H1 (cell line): ENCODE results near the gene VSIR. TPM values are rescaled to one million over a fixed set of nuclear protein-coding genes. Genes with fewer than 3 reads are reported as not detected.

Source experiments
- CTCF ChIA-PET: fragments of 300-600 bp; sonication (Branson Sonifier 250); formaldehyde crosslinking; loops from one replicate; lab custom pipeline; 2021; ENCODE audit not compliant: partially characterized antibody; lab: Charles Lee
- POLR2A ChIA-PET: fragments of 300-600 bp; sonication (Branson Sonifier 250); formaldehyde crosslinking; loops from one replicate; lab custom pipeline; 2021; ENCODE audit warnings: inconsistent platforms; ENCODE audit not compliant: partially characterized antibody; lab: Charles Lee
- DNase-seq, 2 experiments: peaks; one replicate each; pipeline versions ENCODE4 v3.0.0 to v3.0.0-alpha.2; 2010 to 2022; ENCODE audit warnings: low spot score in 2 of 2, low read depth in 1 of 2, mixed read lengths in 1 of 2
- FAIRE-seq: peaks from 2 replicates; lab custom pipeline; 2011; peaks lifted over from hg19 to GRCh38; lab: Jason Lieb, UNC
- H2AFZ ChIP-seq: 2 replicates; pipeline ENCODE4 v1.8.1; 2012; ENCODE audit warnings: low read length, inconsistent platforms
- H2AK5ac ChIP-seq: 2 replicates; pipeline ENCODE4 v1.6.1; 2013; ENCODE audit warnings: low read depth, low read length
- H2BK120ac ChIP-seq: replicated peaks from 2 replicates; pipeline ENCODE3; 2013; ENCODE audit warnings: low read depth, low read length, inconsistent platforms
- H2BK12ac ChIP-seq: 2 replicates; pipeline ENCODE4 v1.6.1; 2013; ENCODE audit warnings: low read depth, low read length
- H2BK15ac ChIP-seq: 2 replicates; pipeline ENCODE4 v1.6.1; 2013; ENCODE audit warnings: low read length
- H2BK20ac ChIP-seq: 2 replicates; pipeline ENCODE4 v1.6.1; 2013; ENCODE audit warnings: low read length
- H2BK5ac ChIP-seq: 2 replicates; pipeline ENCODE4 v1.6.1; 2013; ENCODE audit warnings: low read depth, low read length
- H3K14ac ChIP-seq: 2 replicates; pipeline ENCODE4 v1.6.1; 2013; ENCODE audit warnings: inconsistent platforms; ENCODE audit not compliant: insufficient read length
- H3K18ac ChIP-seq: 2 replicates; pipeline ENCODE4 v1.6.1; 2013; ENCODE audit warnings: low read length; ENCODE audit errors: extremely low read depth
- H3K23ac ChIP-seq: 2 replicates; pipeline ENCODE4 v1.6.1; 2013; ENCODE audit warnings: inconsistent platforms; ENCODE audit not compliant: insufficient read length
- H3K23me2 ChIP-seq: 2 replicates; pipeline ENCODE4 v1.6.1; 2013; ENCODE audit warnings: low read depth, low read length
- H3K27ac ChIP-seq: 2 replicates; pipeline ENCODE4 v1.6.1; 2011; ENCODE audit warnings: low read depth, low read length, inconsistent platforms
- H3K27me3 ChIP-seq, 4 experiments: replicated peaks in 1 of 4; 1 replicate in 1 of 4; 2 replicates in 3 of 4; pipeline versions ENCODE4 v1.6.1 to v1.8.1; 2011 to 2013; ENCODE audit warnings: low read length in 3 of 4, mild to moderate bottlenecking in 3 of 4, inconsistent platforms in 2 of 4, mixed read lengths in 2 of 4, moderate library complexity in 1 of 4; ENCODE audit not compliant: control insufficient read depth in 3 of 4, insufficient read depth in 3 of 4; ENCODE audit errors: extremely low read depth in 1 of 4
- H3K36me3 ChIP-seq, 4 experiments: 2 replicates each; pipeline versions ENCODE4 v1.6.1 to v1.8.1; 2011 to 2013; ENCODE audit warnings: mild to moderate bottlenecking in 4 of 4, low read length in 3 of 4, moderate library complexity in 2 of 4, control low read depth in 1 of 4, inconsistent platforms in 1 of 4; ENCODE audit not compliant: insufficient read depth in 4 of 4, control insufficient read depth in 2 of 4
- H3K4ac ChIP-seq: replicated peaks from 2 replicates; pipeline ENCODE3; 2013; ENCODE audit warnings: low read length, low read depth, mixed read lengths, inconsistent platforms; ENCODE audit not compliant: insufficient read length
- H3K4me1 ChIP-seq, 4 experiments: replicated peaks in 1 of 4; 1 replicate in 1 of 4; 2 replicates in 3 of 4; pipeline versions ENCODE4 v1.6.1 to v1.8.1; 2011 to 2013; ENCODE audit warnings: low read length in 3 of 4, inconsistent platforms in 2 of 4, mixed read lengths in 1 of 4; ENCODE audit not compliant: insufficient read depth in 4 of 4, control insufficient read depth in 3 of 4
- H3K4me2 ChIP-seq, 2 experiments: 2 replicates each; pipeline versions ENCODE4 v1.6.1 to v1.8.1; 2011 to 2013; ENCODE audit warnings: low read depth in 2 of 2, low read length in 2 of 2, control low read depth in 1 of 2, inconsistent platforms in 1 of 2, mild to moderate bottlenecking in 1 of 2; ENCODE audit not compliant: insufficient read depth in 1 of 2
- H3K4me3 ChIP-seq, 4 experiments: fragments of 200-600, 300-600 bp in 1 of 4; sonication (generic), shearing (Covaris generic), sonication (Bioruptor Twin) in 1 of 4; 2 replicates each; pipeline versions ENCODE4 v1.5.1 to v1.8.1; 2011 to 2016; ENCODE audit warnings: low read length in 4 of 4, low read depth in 3 of 4, control low read depth in 2 of 4, inconsistent platforms in 2 of 4, mild to moderate bottlenecking in 2 of 4, mixed read lengths in 1 of 4, moderate library complexity in 1 of 4; ENCODE audit not compliant: insufficient read depth in 2 of 4; ENCODE audit errors: extremely low read depth in 1 of 4
- H3K56ac ChIP-seq: replicated peaks from 2 replicates; pipeline ENCODE3; 2013; ENCODE audit warnings: low read depth, mild to moderate bottlenecking, mixed read lengths, low read length, inconsistent platforms; ENCODE audit not compliant: insufficient read length
- H3K79me1 ChIP-seq: 2 replicates; pipeline ENCODE4 v1.6.1; 2013; ENCODE audit warnings: low read depth, low read length, control low read depth
- H3K79me2 ChIP-seq, 2 experiments: 2 replicates each; pipeline versions ENCODE4 v1.6.1 to v1.8.1; 2012 to 2013; ENCODE audit warnings: low read length in 2 of 2, mild to moderate bottlenecking in 2 of 2, inconsistent platforms in 1 of 2; ENCODE audit not compliant: insufficient read depth in 2 of 2, control insufficient read depth in 1 of 2
- H3K9ac ChIP-seq, 4 experiments: replicated peaks in 1 of 4; 1 replicate in 1 of 4; 2 replicates in 3 of 4; pipeline versions ENCODE4 v1.6.1 to v1.8.1; 2011 to 2013; ENCODE audit warnings: low read depth in 3 of 4, low read length in 3 of 4, control low read depth in 2 of 4, mild to moderate bottlenecking in 2 of 4, moderate library complexity in 2 of 4, inconsistent platforms in 1 of 4; ENCODE audit errors: extremely low read depth in 1 of 4
- H3K9me3 ChIP-seq, 2 experiments: 2 replicates each; pipeline versions ENCODE4 v1.6.1 to v1.8.1; 2012 to 2013; ENCODE audit warnings: mild to moderate bottlenecking in 2 of 2, moderate library complexity in 2 of 2, control low read depth in 1 of 2, inconsistent platforms in 1 of 2, low read depth in 1 of 2, low read length in 1 of 2, mixed read lengths in 1 of 2; ENCODE audit not compliant: insufficient read depth in 2 of 2
- H4K20me1 ChIP-seq, 2 experiments: replicated peaks in 1 of 2; 2 replicates each; pipeline versions ENCODE3 to v1.8.1; 2011 to 2013; ENCODE audit warnings: inconsistent platforms in 2 of 2, low read length in 2 of 2, mild to moderate bottlenecking in 1 of 2; ENCODE audit not compliant: insufficient read depth in 2 of 2, control insufficient read depth in 1 of 2
- H4K5ac ChIP-seq: 2 replicates; pipeline ENCODE4 v1.6.1; 2013; ENCODE audit warnings: low read length, low read depth, mixed read lengths, inconsistent platforms; ENCODE audit not compliant: insufficient read length
- H4K8ac ChIP-seq: 2 replicates; pipeline ENCODE4 v1.8.0; 2013; ENCODE audit warnings: mild to moderate bottlenecking, moderate library complexity, low read length, inconsistent platforms; ENCODE audit not compliant: insufficient read depth; ENCODE audit errors: extremely low read depth
- H4K91ac ChIP-seq: replicated peaks from 2 replicates; pipeline ENCODE3; 2013; ENCODE audit warnings: low read length, mixed read lengths, inconsistent platforms; ENCODE audit not compliant: insufficient read length
- CTCF ChIP-seq, 3 experiments: IDR thresholded peaks; 1 replicate in 2 of 3; 2 replicates in 1 of 3; pipeline versions ENCODE4 v1.5.1 to v1.6.1; 2011; ENCODE audit warnings: low read length in 3 of 3, mild to moderate bottlenecking in 3 of 3, inconsistent platforms in 2 of 3, low read depth in 1 of 3, moderate library complexity in 1 of 3; ENCODE audit not compliant: insufficient read depth in 1 of 3; ENCODE audit errors: control extremely low read depth in 1 of 3
- E2F6 ChIP-seq: IDR thresholded peaks from 2 replicates; pipeline ENCODE4 v1.6.1; 2012; ENCODE audit warnings: inconsistent platforms
- GTF2F1 ChIP-seq: IDR thresholded peaks from 2 replicates; pipeline ENCODE4 v1.6.1; 2012; ENCODE audit warnings: low read depth, low read length, improper control_type of control experiment, borderline replicate concordance
- MAX ChIP-seq: IDR thresholded peaks from 2 replicates; pipeline ENCODE4 v1.6.1; 2012; ENCODE audit warnings: inconsistent platforms
- RAD21 ChIP-seq, 2 experiments: IDR thresholded peaks in 1 of 2; conservative IDR thresholded peaks in 1 of 2; 2 replicates each; pipeline ENCODE4 v1.6.1; 2011; ENCODE audit warnings: low read depth in 2 of 2, low read length in 2 of 2, improper control_type of control experiment in 1 of 2, inconsistent platforms in 1 of 2, mild to moderate bottlenecking in 1 of 2, moderate library complexity in 1 of 2
- SIN3A ChIP-seq, 2 experiments: IDR thresholded peaks in 1 of 2; conservative IDR thresholded peaks in 1 of 2; 2 replicates each; pipeline ENCODE4 v1.6.1; 2011 to 2012; ENCODE audit warnings: low read length in 2 of 2, improper control_type of control experiment in 1 of 2, low read depth in 1 of 2, mild to moderate bottlenecking in 1 of 2
- WGBS, 2 experiments: shearing (Covaris generic) in 1 of 2; methylation state at CpG; one replicate each; pipeline versions ENCODE4 v1.1.6 to v1.1.7; 2013 to 2015; ENCODE audit warnings: low lambda C conversion rate in 2 of 2, mixed read lengths in 2 of 2, inconsistent platforms in 1 of 2, low coverage in 1 of 2, missing lambda C conversion rate in 1 of 2; ENCODE audit not compliant: insufficient replicate concordance in 2 of 2, insufficient coverage in 1 of 2, insufficient read length in 1 of 2; ENCODE audit errors: extremely low coverage in 1 of 2, missing lambda C conversion rate in 1 of 2; 5-methylcytosine and 5-hydroxymethylcytosine counted together
- polyA plus RNA-seq, 7 experiments: library from polyadenylated mRNA; depleted of rRNA in 3 of 7; stranded (reverse) in 5 of 7; unstranded in 2 of 7; fragments of >200 nt in 5 of 7; fragments of 200-250 nt in 2 of 7; gene quantifications; 1 replicate in 5 of 7; 2 replicates in 1 of 7; 4 replicates in 1 of 7; pipeline versions ENCODE4 v1.2.1 to v1.2.3, GENCODE V29; 2011 to 2013; ENCODE audit warnings: missing spikeins in 2 of 7, mixed read lengths in 2 of 7
- total RNA-seq: library from RNA; stranded (reverse); fragmentation: NEBNext Ultra II Directional; extraction: Animal tissue kit (Norgen Biotek cat#: 25700); gene quantifications from 2 replicates; pipeline ENCODE4 v1.2.1, GENCODE V29; 2021

Gene VSIR
- total and polyA plus RNA-seq, 2 of the 8 experiments (the other 6 are each of a cell fraction or from before 2014, with no cell fraction given), result 0.33 TPM; not detected in 1

- peak overlapping the region; percentile 60; the same call in 1 of the 2 replicates for H2BK12ac ChIP-seq
- no peak overlapping the region for H2AFZ ChIP-seq
- 92% methylated on average over 22 of the region's 26 CpGs; no CpG with 5 or more reads in 1 of the 2 experiments for WGBS, 2 experiments
- no peaks in the 10 kb centered on the region for H4K20me1 ChIP-seq
- TF ChIP-seq MAX (0 out of 2 replicates have a peak, but pooled peaks have one; percentile 57), E2F6 (no peak), RAD21 (IDR thresholded peaks at IDR 0.05 in 1 of 2, conservative IDR thresholded peaks at IDR 0.05 in 1 of 2; ENCODE audit: low read depth in 2 of 2, low read length in 2 of 2) (peak; percentile 54 to 72), SIN3A (conservative IDR thresholded peaks at IDR 0.05 in 1 of 2, IDR thresholded peaks at IDR 0.05 in 1 of 2; ENCODE audit: low read depth in 1 of 2, low read length in 2 of 2) (no peak), GTF2F1 (no peak), CTCF (IDR thresholded peaks at IDR 0.05; ENCODE audit: control extremely low read depth in 1 of 3, insufficient read depth in 1 of 3, low read depth in 1 of 3, low read length in 3 of 3) (peak; percentile 69 to 80 (median 79))
- H2BK15ac ChIP-seq, result no peak overlapping the region
- H3K4ac ChIP-seq, result no peak overlapping the region
- POLR2A ChIA-PET, result no interaction called here
- H4K91ac ChIP-seq, result no peak overlapping the region
- H3K4me3 ChIP-seq, result no peak overlapping the region
- no peaks in the 10 kb centered on the region for H3K9me3 ChIP-seq
- no peaks in the 10 kb centered on the region for H3K79me1 ChIP-seq
- no peak overlapping the region for H2BK20ac ChIP-seq
- H2BK120ac ChIP-seq, result no peak overlapping the region
- no peaks in the 10 kb centered on the region for H3K36me3 ChIP-seq
- no peaks in the 10 kb centered on the region; a peak in 1 of 7 replicates for H3K27me3 ChIP-seq
- no peak overlapping the region for H3K23ac ChIP-seq
- no peak overlapping the region for H2BK5ac ChIP-seq
- CTCF ChIA-PET, result interaction anchor here (0.6 to 1.8 kb wide), 13 partner anchors 9 to 446 kb away, joined by 3 to 15 read pairs (median 4); no protein-coding TSS in a partner anchor
- no peaks in the 10 kb centered on the region for H3K79me2 ChIP-seq
- DNase-seq, result no peak
- no peak overlapping the region for H3K14ac ChIP-seq
- no peak overlapping the region for H4K5ac ChIP-seq
- no peak overlapping the region for H3K27ac ChIP-seq
- no peak overlapping the region for H3K9ac ChIP-seq
- no peaks in the 10 kb centered on the region for H3K23me2 ChIP-seq
- H3K56ac ChIP-seq, result no peak overlapping the region
- H3K4me1 ChIP-seq, result peaks cover 0 to 7% (median 4%) of the 10 kb centered on the region in 4 experiments; a peak in 4 of 7 replicates
- H3K18ac ChIP-seq, result no peak overlapping the region
- peak overlapping the region; percentile 59; the same call in 1 of the 2 replicates for H4K8ac ChIP-seq
- FAIRE-seq, result no peak
- H3K4me2 ChIP-seq, result no peak overlapping the region
- H2AK5ac ChIP-seq, result no peak overlapping the region
Measured at GRCh38 chr10:71761541-71762113, 11.7 kb downstream of the VSIR start.
